ENCODE measurements around the gene KIF26B. TPM values are rescaled to one million over a fixed set of nuclear protein-coding genes. Genes with fewer than 3 reads are reported as not detected.

The KIF26B gene
- total and polyA plus RNA-seq, 7 donors, result 0.01 to 0.32 (median 0.06) TPM

DNA sequence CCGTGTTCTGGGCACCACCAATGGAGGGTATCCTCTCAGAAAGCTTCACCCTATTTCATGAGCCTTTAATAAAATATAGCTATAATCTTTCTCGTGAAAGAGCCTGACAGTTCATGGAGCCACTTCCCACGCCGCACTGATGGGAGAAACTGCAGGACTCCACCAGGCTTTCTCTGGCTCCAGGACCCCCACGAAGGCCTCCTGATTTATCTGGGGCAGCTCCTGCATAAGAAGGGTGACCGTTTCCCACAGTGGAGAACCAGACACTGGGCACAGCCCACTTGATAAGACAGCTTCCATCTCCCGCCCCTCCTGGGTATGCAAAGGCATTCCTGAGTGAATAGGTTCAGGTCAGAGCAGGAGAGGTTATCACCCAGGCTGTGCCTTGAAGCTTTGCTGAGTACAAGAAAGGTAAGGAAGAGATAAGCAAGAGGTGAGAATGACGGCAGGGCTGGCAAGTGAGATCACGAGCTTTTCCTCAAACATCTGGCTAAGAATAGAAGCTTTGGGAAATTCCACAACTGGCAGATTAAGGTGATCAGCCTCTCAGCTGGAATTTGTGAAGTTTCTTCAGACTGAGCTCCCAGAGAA lies 499.8 kb downstream of the KIF26B start:
- DNase-seq (no peak), ATAC-seq (no peak)
- Histone ChIP-seq H3K27ac (no peak overlapping the region), H3K4me3 (no peak overlapping the region), H3K36me3 (ENCODE audit: insufficient read depth in 1 of 2, low read depth in 1 of 2) (no peaks in the 10 kb centered on the region), H3K4me1 (no peaks in the 10 kb centered on the region), H3K9me3 (no peaks in the 10 kb centered on the region), H3K27me3 (ENCODE audit: insufficient read depth in 3 of 3, low read length in 2 of 3) (no peaks in the 10 kb centered on the region)
- intact Hi-C loops (cut with DNase I), result no loop called here
- WGBS, 3 donors, result 75 to 78% (median 77%) methylated on average over 9 of the region's 9 CpGs
- TF ChIP-seq, protein P1, sequence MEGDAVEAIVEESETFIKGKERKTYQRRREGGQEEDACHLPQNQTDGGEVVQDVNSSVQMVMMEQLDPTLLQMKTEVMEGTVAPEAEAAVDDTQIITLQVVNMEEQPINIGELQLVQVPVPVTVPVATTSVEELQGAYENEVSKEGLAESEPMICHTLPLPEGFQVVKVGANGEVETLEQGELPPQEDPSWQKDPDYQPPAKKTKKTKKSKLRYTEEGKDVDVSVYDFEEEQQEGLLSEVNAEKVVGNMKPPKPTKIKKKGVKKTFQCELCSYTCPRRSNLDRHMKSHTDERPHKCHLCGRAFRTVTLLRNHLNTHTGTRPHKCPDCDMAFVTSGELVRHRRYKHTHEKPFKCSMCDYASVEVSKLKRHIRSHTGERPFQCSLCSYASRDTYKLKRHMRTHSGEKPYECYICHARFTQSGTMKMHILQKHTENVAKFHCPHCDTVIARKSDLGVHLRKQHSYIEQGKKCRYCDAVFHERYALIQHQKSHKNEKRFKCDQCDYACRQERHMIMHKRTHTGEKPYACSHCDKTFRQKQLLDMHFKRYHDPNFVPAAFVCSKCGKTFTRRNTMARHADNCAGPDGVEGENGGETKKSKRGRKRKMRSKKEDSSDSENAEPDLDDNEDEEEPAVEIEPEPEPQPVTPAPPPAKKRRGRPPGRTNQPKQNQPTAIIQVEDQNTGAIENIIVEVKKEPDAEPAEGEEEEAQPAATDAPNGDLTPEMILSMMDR (IDR thresholded peaks at IDR 0.05), result no peak

- H3K4me3 ChIP-seq, result no peak overlapping the region
- no peaks in the 10 kb centered on the region for H3K27me3 ChIP-seq (ENCODE audit: insufficient read depth in 3 of 3, low read length in 2 of 3)
- no peaks in the 10 kb centered on the region for H3K9me3 ChIP-seq
- no peak for DNase-seq
- 73 to 83% (median 74%) methylated on average over 11 of the region's 11 CpGs for WGBS, 3 donors
- TF ChIP-seq, protein P1 (IDR thresholded peaks at IDR 0.05), result no peak
- no peaks in the 10 kb centered on the region for H3K4me1 ChIP-seq
- ATAC-seq, result no peak
- H3K36me3 ChIP-seq (ENCODE audit: insufficient read depth in 1 of 2, low read depth in 1 of 2), result no peaks in the 10 kb centered on the region
- no peak overlapping the region for H3K27ac ChIP-seq
- intact Hi-C loops (cut with DNase I), result no loop called here
These were observed 501.5 kb downstream of the KIF26B start for GRCh38 chr1:245656189-245656717.

DNA sequence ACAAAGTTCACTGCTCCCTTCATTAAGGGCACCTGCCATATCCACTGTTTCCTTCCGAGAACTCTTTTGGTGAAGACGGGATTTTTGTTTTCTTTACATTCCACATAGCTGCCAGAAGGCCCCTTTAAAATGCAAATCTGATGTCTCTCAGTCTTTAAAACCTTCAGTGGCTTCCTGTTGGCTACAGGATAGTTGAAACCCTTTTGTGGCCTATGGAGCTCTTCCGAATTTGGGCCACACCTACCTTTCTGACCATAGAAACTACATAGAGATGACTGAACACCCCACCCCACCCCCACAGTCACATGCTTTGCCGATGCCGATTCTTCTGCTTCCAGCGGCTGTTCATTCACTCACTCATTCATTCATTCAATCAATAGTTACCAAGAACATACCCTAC lies 502.6 kb downstream of the KIF26B start:
- ATAC-seq (no peak), DNase-seq (no peak)
- 90 to 92% (median 91%) methylated on average over 6 of the region's 6 CpGs for WGBS, 3 donors
- H3K27ac ChIP-seq, result no peak overlapping the region
- intact Hi-C loops (cut with DNase I), result no loop called here
- TF ChIP-seq, protein P1 (IDR thresholded peaks at IDR 0.05), result no peak
- no peak overlapping the region for H3K4me3 ChIP-seq
- H3K27me3 ChIP-seq (ENCODE audit: insufficient read depth in 3 of 3, low read length in 2 of 3), result no peaks in the 10 kb centered on the region
- no peaks in the 10 kb centered on the region for H3K36me3 ChIP-seq (ENCODE audit: insufficient read depth in 1 of 2, low read depth in 1 of 2)
- no peaks in the 10 kb centered on the region for H3K9me3 ChIP-seq
- H3K4me1 ChIP-seq, result no peaks in the 10 kb centered on the region

DNA sequence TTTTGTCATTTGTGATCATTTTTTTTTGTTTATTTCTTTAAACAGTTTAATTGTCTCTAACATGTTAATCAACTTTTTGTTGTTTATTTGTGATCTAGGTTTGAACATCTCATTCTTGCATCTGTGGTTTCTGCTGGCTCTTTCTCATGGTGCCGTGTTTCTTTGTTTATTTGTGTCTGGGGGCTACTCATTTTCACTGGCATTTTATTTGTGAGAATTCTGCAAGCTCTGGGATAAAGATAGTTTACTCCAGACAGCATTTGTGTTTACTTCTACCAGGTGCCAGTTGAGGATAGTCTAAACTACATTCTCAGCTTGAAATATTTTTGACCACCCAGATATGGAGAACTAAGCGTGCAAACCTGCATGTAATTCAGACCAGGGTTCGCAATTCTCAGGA lies 508.6 kb downstream of the KIF26B start:
- 82 to 88% (median 87%) methylated on average over 3 of the region's 3 CpGs for WGBS, 3 donors
- intact Hi-C loops (cut with DNase I), result no loop called here
- DNase-seq (no peak), ATAC-seq (no peak)
- no peak overlapping the region for H3K27ac ChIP-seq
- no peaks in the 10 kb centered on the region for H3K27me3 ChIP-seq (ENCODE audit: insufficient read depth in 3 of 3, low read length in 2 of 3)
- H3K4me1 ChIP-seq, result no peaks in the 10 kb centered on the region
- no peak overlapping the region for H3K4me3 ChIP-seq
- no peaks in the 10 kb centered on the region for H3K9me3 ChIP-seq
- no peaks in the 10 kb centered on the region for H3K36me3 ChIP-seq (ENCODE audit: insufficient read depth in 1 of 2, low read depth in 1 of 2)
- TF ChIP-seq, protein P1 (IDR thresholded peaks at IDR 0.05), result no peak

DNA sequence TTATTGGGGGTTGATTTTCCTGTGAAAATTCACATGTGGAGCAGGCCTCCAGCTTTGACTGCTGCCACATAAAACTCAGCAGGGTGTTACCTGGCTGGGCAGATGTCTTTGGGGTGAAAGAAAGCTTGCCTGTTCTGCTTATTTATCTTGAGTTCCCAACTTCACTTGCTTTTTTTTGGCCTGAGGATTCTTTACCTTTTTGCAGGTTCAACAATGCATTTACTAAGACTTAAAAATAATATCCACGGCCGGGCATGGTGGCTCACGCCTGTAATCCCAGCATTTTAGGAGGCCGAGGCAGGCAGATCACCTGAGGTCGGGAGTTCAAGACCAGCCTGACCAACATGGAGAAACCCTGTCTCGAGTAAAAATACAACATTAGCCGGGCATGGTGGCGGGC lies 509.1 kb downstream of the KIF26B start:
- Histone ChIP-seq H3K9me3 (no peaks in the 10 kb centered on the region), H3K36me3 (ENCODE audit: insufficient read depth in 1 of 2, low read depth in 1 of 2) (no peaks in the 10 kb centered on the region), H3K4me3 (no peak overlapping the region), H3K27ac (no peak overlapping the region), H3K4me1 (no peaks in the 10 kb centered on the region), H3K27me3 (ENCODE audit: insufficient read depth in 3 of 3, low read length in 2 of 3) (no peaks in the 10 kb centered on the region)
- ATAC-seq, result no peak
- TF ChIP-seq, protein P1 (IDR thresholded peaks at IDR 0.05), result no peak
- 85 to 96% (median 94%) methylated on average over 8 of the region's 8 CpGs for WGBS, 3 donors
- DNase-seq, result no peak
- intact Hi-C loops (cut with DNase I), result no loop called here
